ENCODE data around the gene ZNF566. TPM values are rescaled to one million over a fixed set of nuclear protein-coding genes. Genes with fewer than 3 reads are reported as not detected.

Gene ZNF566
- total and polyA plus RNA-seq, 2 of the 13 experiments (the other 11 are each of a cell fraction or from before 2014, with no cell fraction given): 4.8 to 13.7 TPM

GRCh38 chr19:36528194-36528920 lies 39.0 kb upstream of the ZNF566 start, which contains the start of gene ZNF260 (continued):
- TF ChIP-seq PATZ1 (CRISPR knock-in tag; IDR thresholded peaks at IDR 0.05) (peak; percentile 21), SNAI1 (CRISPR knock-in tag; IDR thresholded peaks at IDR 0.05; ENCODE audit: borderline replicate concordance) (peak; percentile 81; the same call in 1 of the 2 replicates), NFYB (CRISPR knock-in tag; IDR thresholded peaks at IDR 0.05) (no peak), ZNF414 (CRISPR knock-in tag; IDR thresholded peaks at IDR 0.05) (no peak), HMG20A (CRISPR knock-in tag; IDR thresholded peaks at IDR 0.05; ENCODE audit: borderline replicate concordance) (no peak), NCOA1 (CRISPR knock-in tag; IDR thresholded peaks at IDR 0.05) (no peak), MTF2 (CRISPR knock-in tag; IDR thresholded peaks at IDR 0.05; ENCODE audit: borderline replicate concordance) (no peak), TBX2 (CRISPR knock-in tag; IDR thresholded peaks at IDR 0.05; ENCODE audit: borderline replicate concordance) (no peak; the same call in none of the 2 replicates), ZFAT (CRISPR knock-in tag; conservative IDR thresholded peaks at IDR 0.05) (0 out of 2 replicates have a peak, but pooled peaks have one; percentile 47), ZGPAT (CRISPR knock-in tag; IDR thresholded peaks at IDR 0.05) (peak; percentile 76), DNMT3B (CRISPR knock-in tag; conservative IDR thresholded peaks at IDR 0.05) (no peak; the same call in 1 of the 2 replicates), HDAC6 (IDR thresholded peaks at IDR 0.05; ENCODE audit: low read depth, low read length) (no peak), LRRFIP1 (CRISPR knock-in tag; conservative IDR thresholded peaks at IDR 0.05) (no peak), IKZF1 (IDR thresholded peaks at IDR 0.05) (no peak), ZNF609 (CRISPR knock-in tag; IDR thresholded peaks at IDR 0.05; ENCODE audit: borderline replicate concordance) (no peak), JUND (CRISPR knock-in tag; IDR thresholded peaks at IDR 0.05) (no peak)
